ENCODE measurements around the gene LITAF.

DNA sequence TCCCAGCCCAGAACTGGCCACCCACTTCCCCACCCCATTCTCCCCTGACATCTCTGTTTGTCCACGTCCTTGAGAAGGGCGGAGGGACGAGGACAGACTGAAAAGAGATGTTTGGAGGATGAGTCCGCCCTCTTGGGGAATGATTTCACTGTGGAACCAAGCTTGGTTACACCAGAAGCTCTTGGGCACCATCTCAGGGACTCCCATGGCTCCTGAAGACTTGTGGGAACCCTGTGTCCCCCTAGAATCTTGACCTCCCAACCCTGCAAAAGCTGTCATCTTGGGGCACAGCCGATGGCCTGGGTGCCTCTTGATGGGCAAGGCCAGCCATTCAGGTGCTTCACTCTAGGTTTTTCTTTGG lies 25.9 kb upstream of the LITAF start:
- no peak for TF ChIP-seq EZH2 (IDR thresholded peaks at IDR 0.05; ENCODE audit: borderline replicate concordance, low read length)
- TF ChIP-seq, protein P1, sequence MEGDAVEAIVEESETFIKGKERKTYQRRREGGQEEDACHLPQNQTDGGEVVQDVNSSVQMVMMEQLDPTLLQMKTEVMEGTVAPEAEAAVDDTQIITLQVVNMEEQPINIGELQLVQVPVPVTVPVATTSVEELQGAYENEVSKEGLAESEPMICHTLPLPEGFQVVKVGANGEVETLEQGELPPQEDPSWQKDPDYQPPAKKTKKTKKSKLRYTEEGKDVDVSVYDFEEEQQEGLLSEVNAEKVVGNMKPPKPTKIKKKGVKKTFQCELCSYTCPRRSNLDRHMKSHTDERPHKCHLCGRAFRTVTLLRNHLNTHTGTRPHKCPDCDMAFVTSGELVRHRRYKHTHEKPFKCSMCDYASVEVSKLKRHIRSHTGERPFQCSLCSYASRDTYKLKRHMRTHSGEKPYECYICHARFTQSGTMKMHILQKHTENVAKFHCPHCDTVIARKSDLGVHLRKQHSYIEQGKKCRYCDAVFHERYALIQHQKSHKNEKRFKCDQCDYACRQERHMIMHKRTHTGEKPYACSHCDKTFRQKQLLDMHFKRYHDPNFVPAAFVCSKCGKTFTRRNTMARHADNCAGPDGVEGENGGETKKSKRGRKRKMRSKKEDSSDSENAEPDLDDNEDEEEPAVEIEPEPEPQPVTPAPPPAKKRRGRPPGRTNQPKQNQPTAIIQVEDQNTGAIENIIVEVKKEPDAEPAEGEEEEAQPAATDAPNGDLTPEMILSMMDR (conservative IDR thresholded peaks at IDR 0.05 in 1 of 2, IDR thresholded peaks at IDR 0.05 in 1 of 2; ENCODE audit: extremely low read depth in 1 of 2, insufficient read depth in 1 of 2, low read depth in 1 of 2, low read length in 2 of 2), result no peak

Data from mammary epithelial cell (primary cell).